Central memory CD4-positive, alpha-beta T cell (primary cell): Measurements from ENCODE around the gene PARVB.

Source experiments
- DNase-seq: peaks from one replicate; pipeline ENCODE4 v3.0.0; 2022

The PARVB gene

DNA sequence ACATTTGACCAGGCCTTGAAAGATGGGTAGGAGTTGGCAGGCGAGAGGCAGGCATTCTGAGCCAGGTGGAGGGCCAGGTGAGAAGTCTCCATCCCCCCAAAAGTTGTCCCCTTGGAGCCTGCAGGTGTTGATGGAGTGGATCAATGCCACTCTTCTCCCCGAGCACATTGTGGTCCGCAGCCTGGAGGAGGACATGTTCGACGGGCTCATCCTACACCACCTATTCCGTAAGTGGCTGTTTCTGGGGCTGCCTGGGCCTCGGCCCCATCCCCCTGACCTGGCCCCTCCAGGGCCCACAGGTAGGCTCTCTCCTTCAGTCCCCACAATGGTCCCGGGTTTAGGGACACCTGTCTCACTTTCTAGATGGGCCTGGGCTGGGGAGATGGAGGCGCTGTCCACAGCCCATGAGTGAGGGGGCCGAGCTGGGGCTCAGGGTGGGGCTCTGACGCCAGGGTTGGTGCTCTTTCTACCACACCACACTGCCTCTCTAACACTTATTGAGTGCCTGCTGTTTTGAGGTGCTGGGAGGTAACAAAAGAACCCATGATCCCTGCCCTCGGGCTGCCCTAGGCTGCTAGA, 163.6 kb downstream of the PARVB start:
- no peak for DNase-seq

DNA sequence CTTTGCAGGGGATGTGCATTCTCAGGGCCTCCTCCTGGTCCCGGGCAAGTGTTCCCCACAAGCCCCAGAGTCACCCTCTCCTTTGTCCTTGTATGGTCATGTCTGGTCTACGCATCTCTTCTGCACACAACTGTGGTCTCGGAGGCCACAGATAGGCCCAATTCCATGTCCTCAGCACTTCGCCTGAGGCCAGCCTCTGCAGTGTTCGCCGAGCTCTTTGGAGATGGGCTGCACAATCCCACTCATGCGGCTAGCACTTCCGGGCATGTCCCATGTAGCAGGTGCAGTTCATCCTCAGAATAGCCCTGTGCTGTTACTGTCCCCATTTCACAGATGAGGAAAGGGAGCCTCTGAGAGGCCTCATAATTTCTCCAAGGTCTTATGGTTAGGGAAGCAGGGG, 164.2 kb downstream of the PARVB start:
- no peak for DNase-seq

DNA sequence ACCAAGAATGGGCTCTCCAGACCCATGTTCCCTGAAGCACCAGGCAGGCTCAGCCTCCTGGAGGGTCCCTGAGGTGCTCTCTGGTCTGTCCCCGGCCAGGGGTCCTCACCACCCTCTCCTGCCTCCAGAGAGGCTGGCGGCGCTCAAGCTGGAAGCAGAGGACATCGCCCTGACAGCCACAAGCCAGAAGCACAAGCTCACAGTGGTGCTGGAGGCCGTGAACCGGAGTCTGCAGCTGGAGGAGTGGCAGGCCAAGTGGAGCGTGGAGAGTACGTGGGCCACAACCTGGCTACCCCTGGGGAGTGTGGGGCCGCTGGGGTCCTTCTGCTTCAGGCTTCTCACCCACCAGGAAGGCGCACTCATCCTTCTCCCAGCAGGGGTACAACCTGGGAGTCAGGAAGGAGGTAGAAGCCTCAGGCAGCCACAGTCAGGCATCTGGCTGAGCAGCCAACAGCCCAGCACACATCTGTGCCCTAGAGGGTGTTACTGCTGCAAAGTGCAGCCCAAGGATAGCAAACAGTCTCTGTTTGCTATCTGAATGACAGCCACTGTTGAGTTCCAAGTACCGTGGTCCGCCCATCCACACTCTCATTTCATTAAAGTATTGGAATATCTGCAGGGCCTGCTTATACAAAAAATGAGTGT, 165.0 kb downstream of the PARVB start:
- no peak for DNase-seq

DNA sequence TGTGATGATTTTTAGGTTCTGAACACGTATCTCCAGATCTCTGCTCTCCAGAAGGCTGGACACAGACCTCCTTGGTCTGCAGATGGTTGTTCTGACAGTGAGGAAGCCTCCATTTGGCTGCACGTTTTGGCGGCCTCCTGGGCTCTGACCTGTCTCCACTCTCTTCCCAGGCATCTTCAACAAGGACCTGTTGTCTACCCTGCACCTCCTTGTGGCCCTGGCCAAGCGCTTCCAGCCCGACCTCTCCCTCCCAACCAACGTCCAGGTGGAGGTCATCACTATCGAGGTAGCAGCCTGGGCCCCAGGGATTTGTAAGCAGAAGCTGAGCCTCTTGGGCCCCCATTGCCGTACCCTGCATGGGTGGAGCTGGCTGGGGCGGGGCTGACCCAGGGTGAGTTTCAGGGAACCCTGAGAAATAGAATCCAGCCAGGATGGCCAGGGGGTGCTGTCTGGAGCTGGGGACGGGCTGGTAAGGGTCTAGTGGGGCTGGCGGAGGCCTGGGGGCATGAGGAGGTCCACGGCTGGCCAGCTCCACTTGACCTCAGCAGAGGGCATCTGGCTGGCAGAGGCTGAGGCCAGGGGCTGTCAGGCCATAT, 166.4 kb downstream of the PARVB start:
- no peak for DNase-seq

DNA sequence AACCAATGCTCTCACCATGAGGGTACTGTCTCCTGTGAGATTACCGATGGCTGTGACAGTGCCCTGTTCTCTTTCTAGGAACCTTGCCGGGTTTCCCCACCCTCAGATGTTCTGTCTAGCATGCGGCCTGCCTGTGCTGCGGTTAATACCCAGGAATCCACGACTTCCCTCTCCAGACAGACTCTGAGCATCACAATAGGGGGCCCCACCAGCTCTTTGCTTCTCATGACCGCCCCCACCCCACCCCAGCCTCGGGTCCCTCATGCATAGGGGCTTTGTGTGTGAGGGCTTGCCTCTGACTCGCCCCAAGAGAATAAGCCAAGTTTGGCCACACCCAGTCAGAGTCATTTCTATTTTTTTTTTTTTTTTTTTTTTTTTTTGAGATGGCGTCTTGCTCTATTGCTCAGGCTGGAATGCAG, 166.9 kb downstream of the PARVB start:
- DNase-seq = no peak

DNA sequence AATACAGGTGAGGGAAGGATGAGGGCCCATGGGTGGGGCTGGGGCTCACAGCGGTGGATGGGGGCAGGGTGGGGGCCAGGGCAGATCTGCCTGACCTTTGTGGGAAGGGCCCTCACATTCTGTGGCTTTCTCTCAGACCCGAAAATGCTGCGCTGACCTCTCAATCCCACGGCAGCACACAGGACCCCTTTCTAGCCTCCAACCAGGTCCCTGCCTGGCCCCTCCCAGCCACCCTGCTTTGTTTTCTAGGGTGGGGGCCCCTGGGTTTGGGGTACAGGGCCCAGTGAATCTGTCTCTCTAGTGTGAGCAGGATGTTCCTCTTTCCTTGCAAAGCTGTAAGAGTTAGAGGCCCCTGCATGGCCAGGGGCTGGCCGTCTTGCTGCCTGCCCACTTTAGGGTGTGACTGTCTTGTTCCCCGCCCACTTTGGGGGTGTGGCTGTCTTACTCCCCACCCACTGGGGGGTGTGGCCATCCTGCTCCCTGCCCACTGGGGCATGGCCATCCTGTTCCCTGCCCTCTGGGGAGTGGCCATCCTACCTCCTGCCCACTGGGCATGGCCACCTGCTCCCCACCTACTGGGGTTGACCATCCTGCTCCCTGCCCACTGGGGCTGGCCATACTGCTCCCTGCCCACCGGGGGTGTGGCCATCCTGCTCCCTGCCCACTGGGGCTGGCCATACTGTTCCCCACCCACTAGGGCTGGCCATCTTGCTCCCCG, 168.2 kb downstream of the PARVB start:
- DNase-seq = no peak

DNA sequence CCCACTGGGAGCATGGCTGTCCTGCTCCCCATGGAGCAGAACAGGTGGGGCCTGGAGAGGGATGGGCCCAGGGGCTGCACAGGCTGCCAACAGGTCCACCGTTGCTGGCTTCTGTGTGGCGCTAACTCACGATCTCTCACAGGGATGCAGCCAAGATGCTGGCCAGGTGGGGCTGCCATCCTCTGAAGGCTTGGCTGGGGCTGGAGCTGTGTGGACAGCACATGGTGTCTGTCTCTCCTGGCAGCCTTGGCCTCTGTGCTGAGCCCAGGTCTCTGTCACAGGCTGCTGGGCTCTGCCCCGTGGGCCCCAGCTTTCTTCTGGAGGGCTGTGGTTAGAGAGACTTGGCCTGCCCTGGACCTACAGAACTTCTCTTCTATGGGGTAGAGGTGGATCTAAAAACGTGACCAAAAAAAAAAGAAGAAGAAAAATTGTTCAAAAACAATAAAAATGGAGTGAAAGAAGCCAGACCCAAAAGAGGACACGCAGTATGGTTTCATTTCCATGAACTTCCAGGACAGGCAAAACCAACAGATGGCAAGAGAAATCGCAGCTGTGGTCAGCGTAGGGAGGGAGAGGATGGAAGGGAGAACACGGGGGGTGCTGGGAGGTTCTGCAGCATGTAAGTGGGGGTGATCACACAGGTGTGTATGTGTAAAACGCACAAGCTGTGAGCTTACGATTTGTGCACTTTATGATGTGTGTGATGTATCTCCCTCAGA, 168.9 kb downstream of the PARVB start:
- DNase-seq = no peak

DNA sequence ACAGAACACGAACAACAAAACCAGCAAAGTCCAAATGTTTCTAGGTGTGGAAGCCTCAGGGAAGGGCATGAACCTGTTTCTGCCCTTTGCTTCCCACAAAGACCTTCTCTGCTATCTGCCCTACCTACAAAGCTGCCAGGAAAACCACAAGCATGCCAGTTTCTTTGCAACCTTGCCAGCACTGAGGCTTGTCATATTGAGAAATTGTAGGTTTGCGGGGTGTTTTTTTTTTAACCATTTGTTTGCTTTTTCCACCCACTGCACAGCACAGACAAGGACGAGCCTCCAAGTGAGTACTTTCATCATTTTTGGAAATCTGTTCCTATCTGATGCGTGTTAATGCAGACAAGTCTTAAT, 169.4 kb downstream of the PARVB start:
- no peak for DNase-seq

DNA sequence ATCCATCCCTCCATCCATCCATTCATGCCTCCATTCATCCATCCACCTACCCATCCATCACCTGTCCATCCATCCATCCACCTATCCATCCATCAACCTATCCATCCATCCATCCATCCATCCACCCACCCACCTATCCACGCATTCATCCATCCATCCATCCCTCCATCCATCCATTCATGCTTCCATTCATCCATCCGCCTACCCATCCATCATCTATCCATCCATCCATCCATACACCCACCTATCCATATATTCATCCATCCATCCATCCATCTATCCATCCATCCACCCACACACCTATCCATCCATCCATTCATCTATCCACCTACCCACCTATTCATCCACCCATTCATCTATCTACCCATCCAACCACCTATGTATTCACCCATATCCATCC, 170.5 kb downstream of the PARVB start:
- no peak for DNase-seq

DNA sequence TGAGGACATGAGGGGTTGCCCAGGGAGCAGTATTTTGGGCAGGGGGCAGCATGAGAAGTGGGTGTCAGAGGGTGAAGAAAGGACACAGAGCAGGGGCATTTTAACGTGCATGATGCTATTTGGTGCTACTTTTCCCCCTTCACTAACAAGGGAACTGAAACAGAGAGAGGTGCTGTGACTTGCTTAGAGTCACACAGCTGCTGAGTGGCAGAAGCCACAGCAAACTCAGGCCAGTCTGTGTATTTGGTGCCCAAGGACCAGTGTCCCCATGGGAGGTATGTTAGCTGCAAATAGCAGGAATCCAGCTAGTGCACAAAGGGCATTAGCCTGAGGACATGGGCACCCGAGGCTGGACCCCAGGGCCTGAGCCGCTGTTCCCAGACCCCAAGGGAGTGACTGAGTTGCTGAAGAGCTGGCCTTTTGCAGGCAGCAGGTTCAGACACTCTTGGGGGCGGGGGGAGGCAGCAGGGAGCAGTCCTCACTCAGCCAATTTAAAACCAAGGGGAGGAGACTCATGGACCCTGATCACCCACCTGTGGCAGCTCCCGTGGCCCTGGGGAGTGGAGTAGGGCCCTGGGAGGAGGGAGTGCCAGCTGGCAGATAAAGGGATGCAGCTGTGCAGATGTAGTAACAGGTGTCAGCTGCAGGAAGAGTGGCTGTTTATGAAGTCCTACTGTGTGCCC, 171.2 kb downstream of the PARVB start:
- DNase-seq = no peak

DNA sequence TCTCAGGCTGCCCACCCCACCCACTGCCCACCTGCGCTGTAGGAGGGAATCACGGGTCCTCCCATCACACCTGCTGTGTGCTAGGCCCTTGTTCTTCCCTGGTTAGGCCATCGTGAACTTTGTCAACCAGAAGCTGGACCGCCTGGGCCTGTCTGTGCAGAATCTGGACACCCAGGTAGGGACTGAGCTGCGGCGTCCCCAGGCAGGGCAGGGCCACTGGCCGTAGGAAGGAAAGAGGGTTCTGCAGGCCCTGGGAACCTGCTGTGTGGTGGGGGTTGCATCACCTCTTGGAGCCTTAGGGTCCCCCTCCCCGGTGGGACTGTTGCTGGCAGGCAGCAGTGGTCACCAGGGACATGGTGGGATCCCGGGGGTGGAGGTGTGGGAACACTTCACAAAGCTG, 172.1 kb downstream of the PARVB start:
- DNase-seq = no peak

DNA sequence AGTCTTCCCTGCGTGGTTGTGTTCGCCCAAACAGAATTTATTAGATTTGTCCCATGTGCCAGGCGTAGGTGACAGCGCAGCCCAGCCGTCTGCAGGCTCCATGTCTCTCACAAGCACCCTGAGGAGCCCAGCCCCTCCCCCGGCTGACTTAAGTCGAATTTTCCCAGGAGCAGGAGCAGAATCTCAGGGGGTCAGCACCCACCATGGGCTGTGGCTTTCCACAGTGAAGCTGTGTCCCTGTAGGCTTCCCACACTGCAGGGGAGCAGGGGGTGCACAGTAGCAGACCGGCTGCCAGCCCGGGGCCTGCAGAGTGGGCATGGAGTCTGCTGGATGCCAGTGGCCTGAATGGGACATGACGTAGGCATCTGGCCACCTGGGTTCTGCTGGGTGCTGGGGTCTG, 172.6 kb downstream of the PARVB start:
- DNase-seq = no peak

DNA sequence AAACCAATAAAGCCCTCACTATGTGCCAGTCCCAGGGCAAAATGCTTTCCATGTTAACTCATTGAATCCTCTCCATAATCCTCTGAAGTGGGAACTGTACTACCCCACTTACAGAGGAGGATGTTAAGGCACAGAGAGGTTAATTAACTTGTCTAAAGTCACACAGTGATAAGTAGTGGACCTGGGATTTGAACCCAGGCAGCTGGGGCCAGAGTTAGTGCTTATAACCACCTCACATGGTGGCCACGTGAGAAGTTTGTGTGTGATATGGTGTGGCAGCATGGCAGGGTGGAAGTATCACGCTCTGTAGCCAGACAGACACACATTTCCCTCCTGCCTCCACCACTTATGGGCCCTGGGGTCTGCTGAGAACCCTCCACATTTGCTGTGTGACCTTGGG, 173.2 kb downstream of the PARVB start:
- no peak for DNase-seq

DNA sequence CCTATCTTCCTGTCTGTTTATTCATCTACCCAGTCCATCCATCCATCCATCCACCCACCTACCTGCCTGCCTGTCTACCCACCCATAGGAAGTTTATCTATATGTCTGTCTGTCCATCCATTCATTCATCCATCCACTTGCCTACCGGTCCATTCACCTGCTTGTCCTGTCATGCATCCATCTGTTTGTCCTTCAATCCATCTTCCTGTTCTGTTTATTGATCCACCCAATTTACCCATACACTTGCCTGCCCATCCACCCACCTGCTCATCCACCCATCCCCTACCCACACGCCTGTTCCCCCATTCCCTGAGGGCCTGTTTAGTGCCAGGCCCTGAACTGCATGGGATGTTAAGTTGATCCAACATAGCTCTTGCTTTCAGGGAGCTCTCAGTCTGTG, 175.1 kb downstream of the PARVB start:
- DNase-seq = no peak

DNA sequence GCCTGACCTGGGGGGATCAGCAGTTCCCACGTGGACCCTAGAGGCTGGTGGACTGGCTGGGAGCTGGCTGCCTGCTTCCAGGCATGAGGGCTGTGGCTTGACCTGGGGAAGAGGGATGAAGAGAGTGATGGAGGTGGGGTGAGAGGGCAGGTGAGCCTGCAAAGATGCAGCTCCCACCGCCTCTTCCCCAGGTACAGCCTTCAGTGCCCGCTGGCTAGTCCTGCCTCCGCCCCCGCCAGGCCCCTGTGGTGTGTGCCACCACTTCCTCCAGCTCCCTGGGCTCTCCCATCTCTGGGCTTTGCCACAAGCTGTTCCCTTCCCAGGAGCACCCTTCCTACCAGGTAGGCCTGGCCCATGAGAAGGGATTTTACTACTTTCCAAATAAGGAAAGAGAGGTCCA, 175.8 kb downstream of the PARVB start:
- no peak for DNase-seq

DNA sequence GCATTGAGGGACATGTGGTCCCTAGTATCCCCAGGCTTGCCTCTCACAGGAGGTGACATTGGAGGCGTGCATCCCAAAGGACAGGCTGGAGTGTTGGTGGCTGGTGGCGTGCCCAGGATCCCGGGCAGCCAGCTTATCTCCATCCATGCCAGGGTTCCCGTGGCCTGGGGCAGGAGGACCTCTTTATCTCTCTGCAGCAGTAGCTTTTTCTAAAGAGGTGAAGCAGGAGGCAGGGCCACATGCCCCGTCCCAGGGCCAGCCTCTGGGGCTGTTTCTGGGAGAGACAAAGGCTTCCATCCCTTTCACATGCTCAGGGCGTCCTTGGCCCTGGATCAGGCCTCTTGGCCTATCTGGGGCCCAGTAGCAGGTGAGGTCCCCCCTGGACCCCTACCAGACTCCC, 176.3 kb downstream of the PARVB start:
- no peak for DNase-seq

DNA sequence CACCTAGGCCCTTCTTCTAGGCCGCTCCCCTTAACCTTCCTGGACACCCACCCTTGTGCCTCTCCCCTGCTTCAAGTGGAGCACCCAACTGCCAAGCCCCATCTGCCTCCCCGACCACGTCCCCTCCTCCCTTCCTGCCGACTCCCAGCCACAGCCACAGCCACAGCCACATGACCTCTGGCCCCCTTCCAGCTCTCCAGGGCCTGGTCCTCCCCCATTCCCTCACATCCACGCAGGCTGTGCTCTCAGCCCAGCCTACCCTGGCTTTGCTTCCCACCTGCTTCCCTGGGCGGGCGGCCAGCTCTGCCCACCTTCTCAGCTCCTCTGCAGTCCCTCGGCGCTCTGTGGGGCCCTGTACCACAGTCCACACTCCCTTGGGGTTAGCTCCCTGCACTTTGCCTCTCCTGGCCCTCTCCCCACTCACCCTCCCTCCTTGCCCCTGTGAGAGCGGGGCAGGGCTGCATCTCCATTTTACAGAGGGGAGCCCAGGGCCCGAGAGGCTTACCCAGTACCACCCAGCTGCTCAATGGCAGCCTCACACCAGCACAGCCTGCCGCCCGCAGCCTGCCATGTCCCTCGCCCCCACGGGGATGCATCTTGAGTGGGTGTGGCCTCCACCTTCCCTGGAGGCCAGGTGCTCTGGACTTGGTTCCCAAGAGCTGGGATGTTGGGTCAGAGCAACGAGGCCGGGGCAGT, 176.9 kb downstream of the PARVB start:
- DNase-seq = no peak

DNA sequence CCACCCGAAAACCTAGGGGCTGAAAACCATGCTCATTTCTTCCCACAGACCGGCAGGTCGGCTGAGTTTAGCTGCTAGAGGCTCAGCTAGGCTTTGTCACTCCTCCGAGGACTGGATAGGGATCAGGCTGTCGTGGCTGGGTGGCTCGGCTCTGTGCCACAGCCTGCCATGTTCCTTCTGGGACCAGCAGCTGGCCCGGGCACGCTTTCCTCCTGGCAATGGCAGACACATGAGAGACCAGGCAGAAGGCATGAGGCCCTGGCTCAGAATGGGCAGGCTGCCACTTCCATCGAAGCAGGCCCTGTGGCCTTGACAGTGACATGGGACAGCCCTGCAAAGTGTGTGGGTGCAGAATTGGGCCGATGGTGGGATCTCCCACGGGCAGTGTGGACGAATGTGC, 177.6 kb downstream of the PARVB start:
- DNase-seq = no peak

DNA sequence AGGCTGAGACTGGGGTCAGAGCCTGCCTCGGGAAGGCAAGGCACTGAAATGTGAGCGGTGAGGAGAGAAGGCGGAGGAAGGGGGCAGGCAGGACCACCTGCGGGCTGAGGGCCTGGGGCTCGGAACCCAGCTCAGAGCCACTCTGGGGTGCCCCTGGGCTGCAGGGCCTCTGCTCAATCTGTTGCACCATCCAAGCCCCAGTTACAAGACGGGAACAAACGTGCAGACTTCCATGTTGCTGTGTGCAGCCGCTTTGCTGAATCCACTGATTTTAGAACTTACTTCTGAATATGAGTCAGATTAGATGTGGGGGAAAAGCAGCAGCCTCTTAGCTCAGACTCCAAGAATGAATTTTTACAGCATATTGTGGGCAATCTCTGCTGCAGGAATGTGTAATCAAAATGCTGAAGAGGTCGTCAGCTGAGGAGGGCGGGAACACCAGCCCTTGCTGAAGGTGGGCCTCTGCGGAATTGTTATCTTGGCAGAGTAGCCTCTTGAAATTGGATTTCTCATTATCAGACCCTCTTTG, 178.2 kb downstream of the PARVB start:
- no peak for DNase-seq

DNA sequence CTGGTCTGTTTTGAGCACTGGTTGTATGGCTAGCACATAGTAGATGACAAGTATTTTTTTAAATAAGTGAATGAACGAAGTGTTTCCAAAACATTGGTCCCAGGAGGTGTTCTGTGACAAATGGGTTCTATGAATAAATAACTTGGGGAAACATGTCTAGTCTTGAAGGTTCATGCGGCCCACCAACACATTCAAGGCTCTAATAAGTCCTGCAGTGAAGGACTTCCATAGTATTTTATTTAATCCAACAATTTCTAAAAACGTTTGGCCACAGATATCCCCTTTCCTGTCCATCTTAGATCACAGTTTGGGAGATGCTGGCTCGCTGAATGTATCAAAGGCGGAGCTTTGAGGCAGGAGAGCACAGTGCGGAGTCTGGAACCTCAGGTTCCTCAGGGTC, 179.1 kb downstream of the PARVB start:
- no peak for DNase-seq

DNA sequence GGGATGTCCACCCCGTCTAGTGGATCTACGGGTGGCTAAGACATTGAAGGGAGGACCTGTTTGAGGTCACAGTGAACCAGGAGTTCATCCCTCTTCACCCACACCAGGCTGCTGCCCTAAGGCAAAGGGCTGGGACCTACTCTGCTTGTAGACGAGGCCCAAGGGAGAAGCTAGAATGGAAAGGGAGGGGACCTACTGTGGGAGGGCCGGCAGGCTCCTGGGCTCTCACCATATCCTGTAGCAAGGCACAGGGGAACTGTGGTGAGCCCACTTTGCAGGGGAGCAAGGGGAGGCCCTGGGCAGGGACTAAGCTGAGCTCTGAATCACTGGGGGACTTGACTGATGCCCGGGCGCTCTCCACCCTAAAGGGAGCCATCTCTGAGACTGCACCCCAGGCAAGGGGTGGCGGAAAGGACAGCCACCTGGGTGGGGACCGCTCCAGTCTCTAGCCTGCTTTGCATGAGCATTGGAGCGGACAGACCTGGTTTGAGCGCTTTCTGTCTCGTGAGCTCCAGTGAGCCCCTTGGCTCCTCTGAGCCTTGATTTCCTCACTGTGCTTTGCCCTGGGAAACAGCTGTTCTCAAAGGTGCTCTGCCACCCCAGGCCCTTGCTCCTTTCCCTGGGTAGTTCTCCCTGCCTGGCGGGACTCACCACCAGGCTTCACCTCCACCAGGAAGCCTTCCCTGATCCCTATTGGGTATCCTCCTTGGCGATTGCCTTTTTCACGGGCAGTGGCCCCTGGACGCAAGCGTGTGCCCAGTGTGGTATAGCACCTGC, 180.8 kb downstream of the PARVB start:
- DNase-seq = no peak
